GM03348 (cell line): Measurements from ENCODE around the gene JAZF1.

ENCODE experiments used
- DNase-seq: peaks from one replicate; pipeline ENCODE4 v3.0.0; 2012; ENCODE audit warnings: low spot score

JAZF1 gene

DNA sequence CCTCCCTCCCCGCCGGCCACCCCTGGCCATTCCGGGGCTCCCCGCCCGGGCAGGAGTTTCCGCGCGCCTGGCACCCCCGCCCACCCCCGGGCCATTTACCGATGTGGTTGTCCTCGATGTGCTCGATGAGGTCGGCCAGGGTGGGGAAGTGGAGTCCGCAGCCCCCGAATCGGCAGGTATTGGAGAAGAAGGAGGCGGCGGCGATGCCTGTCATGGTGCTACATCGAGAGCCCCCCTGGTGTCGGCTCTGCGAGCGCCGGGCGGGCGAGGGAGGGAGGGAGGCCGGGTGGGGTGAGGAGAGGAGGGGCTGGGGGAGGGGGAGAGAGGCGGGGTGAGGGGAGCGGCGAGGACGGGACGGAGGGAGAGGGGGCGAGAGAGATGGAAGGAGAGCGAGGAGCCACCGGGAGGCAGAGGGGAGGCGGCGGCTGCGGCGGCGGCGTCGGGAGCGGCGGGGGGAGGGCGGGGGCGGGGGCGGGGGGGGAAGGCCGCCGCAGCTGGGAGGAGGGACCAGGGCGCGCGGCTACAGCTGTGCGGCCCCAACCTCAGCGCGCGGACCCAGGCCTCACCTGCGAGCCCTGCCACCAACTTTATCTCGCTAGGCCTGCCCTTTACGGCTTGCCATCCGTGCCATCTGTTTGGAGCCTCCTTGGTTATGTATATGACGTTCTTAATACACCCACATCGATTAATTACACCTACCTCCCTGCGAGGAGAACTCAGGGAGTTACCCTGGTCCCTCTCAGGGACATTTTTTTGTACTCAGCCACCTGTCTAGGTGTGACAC lies at the start of gene JAZF1:
Gene JAZF1, minus strand, starts transcription at position 432 of the 784 bp plus-strand sequence.
- peak; percentile 84 for DNase-seq

DNA sequence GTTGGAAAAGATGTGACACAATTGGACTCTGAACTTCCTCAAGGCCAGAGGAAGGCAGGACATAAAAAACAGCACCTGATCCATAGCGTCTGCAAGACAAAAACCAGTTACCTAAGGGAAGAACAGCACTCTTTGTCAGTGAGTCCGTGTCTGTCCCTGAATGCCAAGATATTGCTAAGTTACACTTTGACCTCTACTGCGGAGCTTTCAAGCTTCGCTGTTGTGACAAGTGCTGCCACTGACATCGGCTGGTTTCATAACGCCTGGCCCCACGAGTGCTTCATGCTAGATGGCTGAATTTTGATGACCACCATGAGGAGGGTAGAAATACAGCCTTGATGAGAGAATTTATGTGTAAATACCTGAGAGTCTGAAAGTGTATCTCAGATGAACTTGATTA lies 49.7 kb upstream of the JAZF1 start:
- DNase-seq = no peak

DNA sequence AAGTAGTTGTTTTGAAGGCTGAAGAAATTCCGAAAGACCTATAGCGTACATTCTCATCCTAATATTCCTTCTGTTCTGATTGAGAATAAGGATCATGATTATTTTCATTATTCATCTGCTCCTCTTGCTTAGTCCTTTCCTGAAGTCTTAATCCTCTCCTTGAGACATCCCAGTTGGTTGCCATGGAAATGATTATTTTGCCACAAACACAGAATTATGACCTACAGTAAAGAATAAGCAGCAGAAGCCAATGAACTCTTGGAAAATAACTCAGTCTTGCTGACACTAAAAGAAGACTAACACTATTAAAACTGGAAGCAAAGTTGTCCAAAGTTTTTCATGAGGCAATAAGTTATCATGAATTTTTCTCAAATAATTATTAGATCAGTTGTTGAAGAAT lies 47.8 kb upstream of the JAZF1 start:
- DNase-seq = no peak

GRCh38 chr7:28226003-28226402 lies 45.4 kb upstream of the JAZF1 start:
- DNase-seq = no peak

DNA sequence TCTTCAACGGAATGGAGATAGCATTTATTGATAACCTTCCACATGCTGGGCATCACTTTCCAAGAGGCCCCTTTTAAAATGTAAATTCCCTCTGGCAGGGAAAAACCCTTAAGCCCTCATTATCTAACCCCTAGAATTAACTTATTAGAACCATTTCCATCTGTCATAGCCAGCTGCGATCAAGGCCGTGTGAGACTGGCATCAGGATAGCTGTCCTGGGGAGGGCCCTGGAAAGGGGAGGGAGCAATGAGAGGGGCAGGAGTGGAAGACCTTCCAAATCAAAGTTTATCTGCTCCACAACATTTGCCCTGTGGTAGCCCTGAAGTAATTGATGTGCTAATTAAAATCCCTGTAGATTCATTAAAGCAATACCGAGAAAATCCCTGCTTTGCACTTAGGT lies 45.0 kb upstream of the JAZF1 start:
- no peak for DNase-seq

GRCh38 chr7:28224675-28225074 lies 44.1 kb upstream of the JAZF1 start:
- DNase-seq = no peak

GRCh38 chr7:28224172-28224571 lies 43.6 kb upstream of the JAZF1 start:
- no peak for DNase-seq

DNA sequence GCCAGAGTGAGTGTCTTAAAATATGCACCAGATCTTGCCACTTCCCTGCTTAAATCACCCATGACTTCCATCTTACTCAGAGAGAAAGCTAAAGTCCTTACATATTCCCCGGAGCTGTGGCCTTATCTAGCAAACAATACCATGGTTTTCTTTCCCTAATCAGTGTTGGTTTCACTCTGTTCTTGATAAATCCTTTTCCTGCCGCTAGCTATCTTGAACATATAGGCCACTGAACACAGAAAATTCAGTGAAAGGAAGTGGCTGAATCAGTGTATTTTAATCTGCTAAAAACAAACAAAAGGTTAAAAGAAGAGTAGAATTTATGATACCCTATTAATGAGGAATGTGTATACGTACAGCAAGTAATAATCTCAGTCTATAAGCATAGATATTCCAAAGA lies 42.0 kb upstream of the JAZF1 start:
- no peak for DNase-seq

DNA sequence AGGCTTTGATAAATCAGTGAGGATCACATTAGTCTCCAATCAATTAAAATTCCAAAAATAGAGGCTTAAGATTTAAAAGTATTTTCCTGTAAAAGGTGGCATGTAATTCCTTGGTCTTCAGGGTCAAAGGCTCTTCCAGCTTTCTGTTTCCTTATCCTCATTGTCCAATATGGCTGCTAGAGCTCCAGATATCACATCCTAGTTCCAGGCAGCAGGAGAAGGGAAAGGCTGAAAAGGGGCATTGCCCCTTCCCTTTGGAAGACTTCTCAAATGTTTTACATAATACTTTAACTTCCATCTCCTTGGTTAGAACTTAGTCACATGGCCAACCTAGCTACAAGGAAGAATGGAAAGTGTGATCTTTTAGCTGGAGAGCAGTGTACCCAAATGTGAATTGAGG lies 39.2 kb upstream of the JAZF1 start:
- no peak for DNase-seq

DNA sequence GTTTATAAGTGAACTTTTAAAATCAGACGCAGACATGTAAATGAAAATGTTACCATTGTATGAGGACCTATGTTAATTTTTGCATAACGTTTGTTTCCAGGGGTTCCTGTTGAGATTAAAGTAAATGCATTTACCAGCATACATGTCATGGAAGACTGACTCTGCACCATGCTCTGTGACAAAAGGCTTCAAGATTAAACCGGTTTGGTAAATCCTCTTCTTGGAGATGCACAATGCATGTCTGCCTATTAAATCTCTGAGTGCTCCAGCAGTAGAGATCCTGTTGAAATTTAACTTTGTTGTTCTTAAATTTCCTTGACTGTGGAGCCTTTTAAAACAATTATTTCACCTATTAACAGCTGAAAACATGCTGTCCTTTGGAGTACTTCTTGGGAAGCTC lies 36.5 kb upstream of the JAZF1 start:
- DNase-seq = no peak

- no peak for DNase-seq
Measured at GRCh38 chr7:28211006-28211405, 30.4 kb upstream of the JAZF1 start.

- DNase-seq = no peak
Measured at GRCh38 chr7:28208506-28208905, 27.9 kb upstream of the JAZF1 start.

- DNase-seq = no peak
Measured at GRCh38 chr7:28207486-28208158, 27.0 kb upstream of the JAZF1 start.

DNA sequence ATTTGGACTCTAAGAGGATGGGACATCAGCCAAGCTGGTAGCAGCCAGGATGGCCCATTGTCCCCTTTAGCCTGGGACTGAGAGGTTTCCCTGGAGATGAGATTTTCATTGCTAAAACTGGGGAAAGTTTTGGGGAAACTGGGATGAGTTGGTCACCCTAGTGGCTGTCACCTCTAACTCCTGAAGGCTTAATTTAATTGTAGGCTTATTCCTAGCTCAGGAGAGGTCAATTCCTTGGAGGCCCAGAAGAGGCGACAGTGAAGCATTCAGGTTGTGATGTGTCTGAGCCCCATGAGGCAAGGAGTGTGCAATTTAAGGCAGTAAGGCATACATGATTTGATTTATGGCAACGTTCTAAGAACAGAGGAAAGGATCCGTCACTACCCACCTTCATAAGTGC lies 24.9 kb upstream of the JAZF1 start:
- no peak for DNase-seq

DNA sequence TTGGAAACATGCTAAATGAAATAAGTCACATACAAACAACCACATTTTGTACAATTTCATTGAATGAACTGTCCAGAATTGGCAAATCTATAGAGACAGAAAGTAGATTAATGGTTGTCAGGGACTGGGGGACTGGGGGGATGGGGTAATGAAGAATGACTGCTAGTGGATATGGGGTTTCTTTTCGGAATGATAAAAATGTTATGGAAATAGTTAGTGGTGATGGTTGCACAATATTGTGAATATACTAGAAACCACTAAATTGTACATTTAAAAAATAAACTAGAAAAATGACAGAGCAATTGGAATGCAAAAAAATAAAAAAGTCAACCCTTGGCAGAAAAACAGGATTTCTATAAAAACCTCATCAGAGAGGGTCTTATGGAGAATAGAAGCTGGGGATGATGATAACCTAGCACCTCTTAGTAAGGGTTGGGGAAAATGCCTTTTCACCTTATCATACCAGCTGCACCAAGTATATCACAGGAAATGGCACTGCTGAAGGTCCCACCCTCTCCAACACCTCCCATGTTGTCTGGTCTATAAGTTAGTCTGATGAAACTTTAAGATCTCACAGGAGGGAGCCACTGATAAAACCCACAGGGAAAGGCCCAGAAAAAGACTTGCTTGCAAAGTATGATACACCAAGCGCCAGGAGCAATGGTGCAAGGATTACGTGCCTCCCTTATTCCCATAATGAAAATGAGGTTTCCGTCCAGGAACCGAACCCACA lies 23.1 kb upstream of the JAZF1 start:
- DNase-seq = peak; percentile 43

GRCh38 chr7:28202222-28202621 lies 21.6 kb upstream of the JAZF1 start:
- no peak for DNase-seq

GRCh38 chr7:28201131-28201530 lies 20.5 kb upstream of the JAZF1 start:
- DNase-seq = no peak

DNA sequence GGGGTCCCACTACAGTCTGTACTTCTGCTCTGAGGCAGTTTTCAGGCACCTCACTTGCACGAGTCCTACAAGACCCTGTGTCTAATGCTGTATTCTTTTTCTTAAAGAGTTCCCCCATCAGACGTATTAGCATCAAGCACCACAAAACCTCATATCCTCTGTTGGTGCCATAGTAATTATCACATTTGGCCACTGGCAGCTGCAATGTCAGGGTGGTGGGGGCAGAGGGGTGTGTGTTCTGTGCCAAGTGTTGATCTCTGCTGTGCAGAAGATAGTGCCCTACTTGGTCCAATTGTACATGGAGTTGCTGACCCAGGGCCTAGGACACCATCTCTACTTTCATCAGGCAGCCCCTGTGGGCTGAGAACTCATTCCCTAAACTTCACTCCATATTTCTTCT lies 20.0 kb upstream of the JAZF1 start:
- no peak for DNase-seq

GRCh38 chr7:28199021-28199510 lies 18.5 kb upstream of the JAZF1 start:
- DNase-seq = no peak

- DNase-seq = no peak
Measured at GRCh38 chr7:28195910-28196620, 15.5 kb upstream of the JAZF1 start.

- DNase-seq = peak; percentile 16
Measured at GRCh38 chr7:28192786-28193585, 12.4 kb upstream of the JAZF1 start.
